Thyroid gland (tissue), 4 donors: ENCODE data around the gene ZNF79. TPM values are rescaled to one million over a fixed set of nuclear protein-coding genes. Genes with fewer than 3 reads are reported as not detected.

Source experiments
- DNase-seq, 2 donors: peaks; one replicate each; pipeline ENCODE4 v3.0.0-alpha.2; 2019
- H3K27ac ChIP-seq, 3 donors: fragments of 200-600 bp; sonication (generic); 1 replicate in 2 of 3; 2 replicates in 1 of 3; pipeline ENCODE4 v1.5.1; 2016 to 2019; ENCODE audit warnings: mild to moderate bottlenecking in 1 of 3, moderate library complexity in 1 of 3
- H3K27me3 ChIP-seq: fragments of 200-600 bp; sonication (generic); one replicate; pipeline ENCODE4 v1.5.1; 2019
- H3K36me3 ChIP-seq, 2 donors: fragments of 200-600 bp; sonication (generic); one replicate each; pipeline ENCODE4 v1.5.1; 2016 to 2019
- H3K4me1 ChIP-seq, 2 donors: fragments of 200-600 bp; sonication (generic); one replicate each; pipeline ENCODE4 v1.5.1; 2017 to 2019
- H3K4me3 ChIP-seq, 3 donors: fragments of 200-600 bp; sonication (generic); replicated peaks in 1 of 3; 1 replicate in 2 of 3; 2 replicates in 1 of 3; pipeline ENCODE4 v1.5.1; 2016; ENCODE audit warnings: mild to moderate bottlenecking in 1 of 3
- H3K9me3 ChIP-seq: fragments of 200-600 bp; sonication (generic); one replicate; pipeline ENCODE4 v1.5.1; 2017
- CTCF ChIP-seq, 6 experiments: fragments of 200-600 bp in 3 of 6; fragments of 450-650 bp in 3 of 6; sonication (generic) in 3 of 6; IDR thresholded peaks; one replicate each; pipeline ENCODE4 v1.5.1; 2016 to 2019; ENCODE audit warnings: antibody characterized with exemption in 6 of 6, mild to moderate bottlenecking in 2 of 6, inconsistent platforms in 1 of 6, moderate library complexity in 1 of 6
- POLR2A ChIP-seq, 2 donors: fragments of 450-650 bp; IDR thresholded peaks; one replicate each; pipeline ENCODE4 v1.6.1; 2017; ENCODE audit warnings: antibody characterized with exemption in 2 of 2, mild to moderate bottlenecking in 2 of 2, moderate library complexity in 1 of 2
- WGBS, 2 donors: methylation state at CpG; one replicate each; pipeline ENCODE4 v1.1.5; 2017; 5-methylcytosine and 5-hydroxymethylcytosine counted together
- intact Hi-C: fragments of 100-400 bp; cut with DNase I; formaldehyde crosslinking; loops from one replicate; pipeline ENCODE4 v1.15.1; 2023
- small RNA-seq: library from RNA; depleted of rRNA; stranded (forward); fragments of <200 nt; gene quantifications from one replicate; pipeline ENCODE3, GENCODE V24; 2016
- total RNA-seq, 4 donors: library from RNA; depleted of rRNA; stranded (reverse); fragments of >200 nt; gene quantifications; one replicate each; pipeline ENCODE4 v1.2.3, GENCODE V29; 2016

Gene ZNF79
- total RNA-seq, 4 donors from 2014 or later: 10.6 to 19.4 (median 15.9) TPM

- intact Hi-C loops: no loop called here
- peaks cover 12 to 18% of the 10 kb centered on the region in 2 donors for H3K4me1 ChIP-seq
- peaks cover 4 to 7% of the 10 kb centered on the region in 2 donors for H3K36me3 ChIP-seq
- TF ChIP-seq CTCF (IDR thresholded peaks at IDR 0.05) (no peak), POLR2A (IDR thresholded peaks at IDR 0.05) (no peak)
- peak overlapping the region; percentile 62 to 81 (median 77) for H3K27ac ChIP-seq
- WGBS, 2 donors: 86 to 89% methylated on average over 6 to 7 of the region's 9 CpGs
- DNase-seq: no peak
- H3K9me3 ChIP-seq: no peaks in the 10 kb centered on the region
- no peak overlapping the region for H3K4me3 ChIP-seq
- H3K27me3 ChIP-seq: no peaks in the 10 kb centered on the region
Measured at GRCh38 chr9:127494304-127494702, 70.1 kb downstream of the ZNF79 start.

Small RNA genes lying within 50 kb of the gene (small RNA-seq; reads per million reads assigned to genes)
- not detected for gene RF00019
- gene SNORA65: 323 reads per million, percentile 98 among the genes with 10 or more reads in this experiment

Other genes starting within 250 kb of the ZNF79 start
- 10 to 100 TPM; 14.6 to 49.1 (median 20.1) TPM for gene GARNL3, start 159.6 kb upstream of the ZNF79 start, total RNA-seq
- gene SLC2A8, start 27.2 kb upstream of the ZNF79 start, total RNA-seq: 10 to 100 TPM; 25.4 to 38.2 (median 29.9) TPM
- 1,000 to 10,000 TPM; 1,286 to 2,844 (median 1,849) TPM for gene RPL12, start 27.0 kb downstream of the ZNF79 start, total RNA-seq
- 10 to 100 TPM; 13.7 to 19.6 (median 16.3) TPM for gene LRSAM1, start 27.1 kb downstream of the ZNF79 start, total RNA-seq
- 100 to 1,000 TPM in 2 of 4 donors, 10 to 100 TPM in 2; 23.8 to 139 (median 106) TPM for gene STXBP1, start 187.9 kb downstream of the ZNF79 start, total RNA-seq